DND-41 (cell line): ENCODE measurements around the gene DENND1A.

Experiments used
- ATAC-seq: fragments of 200-7000 bp; cut with Tn5 transposase; 3 replicates; pipeline ENCODE4 v1.9.1; 2021; ENCODE audit warnings: low read depth; ENCODE audit not compliant: insufficient read depth
- DNase-seq: peaks from one replicate; pipeline ENCODE4 v3.0.0-alpha.2; 2020
- H2AFZ ChIP-seq: 2 replicates; pipeline ENCODE4 v1.6.0; 2012; ENCODE audit warnings: low read depth, low read length
- H3K27ac ChIP-seq: 2 replicates; pipeline ENCODE4 v1.5.1; 2012; ENCODE audit warnings: low read length, inconsistent platforms
- H3K27me3 ChIP-seq: fragments of 200-600 bp; sonication (generic); 2 replicates; pipeline ENCODE4 v1.6.0; 2012; ENCODE audit warnings: low read length, mild to moderate bottlenecking, inconsistent platforms; ENCODE audit not compliant: insufficient read depth, poor library complexity
- H3K36me3 ChIP-seq: 2 replicates; pipeline ENCODE4 v1.5.1; 2012; ENCODE audit warnings: low read length, inconsistent platforms; ENCODE audit not compliant: insufficient read depth
- H3K4me1 ChIP-seq: 2 replicates; pipeline ENCODE4 v1.5.1; 2012; ENCODE audit warnings: mild to moderate bottlenecking, low read length; ENCODE audit not compliant: insufficient read depth
- H3K4me2 ChIP-seq: 2 replicates; pipeline ENCODE4 v1.6.0; 2012; ENCODE audit warnings: mild to moderate bottlenecking, moderate library complexity, low read length, inconsistent platforms; ENCODE audit not compliant: insufficient read depth
- H3K4me3 ChIP-seq, 2 experiments: fragments of 200-600 bp in 1 of 2; shearing (Covaris generic) in 1 of 2; 2 replicates each; pipeline ENCODE4 v1.5.1; 2012 to 2016; ENCODE audit warnings: inconsistent platforms in 2 of 2, low read length in 2 of 2, mild to moderate bottlenecking in 2 of 2, low read depth in 1 of 2, moderate library complexity in 1 of 2
- H3K79me2 ChIP-seq: 2 replicates; pipeline ENCODE4 v1.6.0; 2012; ENCODE audit warnings: low read length, inconsistent platforms; ENCODE audit not compliant: insufficient read depth
- H3K9ac ChIP-seq: 2 replicates; pipeline ENCODE4 v1.6.0; 2012; ENCODE audit warnings: low read depth, mild to moderate bottlenecking, inconsistent platforms, low read length, moderate library complexity
- H3K9me3 ChIP-seq: 2 replicates; pipeline ENCODE4 v1.5.1; 2012; ENCODE audit warnings: low read length, moderate library complexity, mild to moderate bottlenecking, inconsistent platforms; ENCODE audit not compliant: insufficient read depth, severe bottlenecking
- H4K20me1 ChIP-seq: 2 replicates; pipeline ENCODE4 v1.6.0; 2012; ENCODE audit warnings: low read length; ENCODE audit not compliant: insufficient read depth
- EZH2 ChIP-seq: IDR thresholded peaks from 3 replicates; pipeline ENCODE4 v1.6.1; 2012; ENCODE audit warnings: borderline replicate concordance, low read depth, mild to moderate bottlenecking, moderate library complexity, low read length, inconsistent platforms; ENCODE audit not compliant: severe bottlenecking
- TF ChIP-seq, protein P1 (sequence below): IDR thresholded peaks from 2 replicates; pipeline ENCODE4 v1.5.1; 2012; ENCODE audit warnings: borderline replicate concordance, low read length, moderate library complexity, mild to moderate bottlenecking; ENCODE audit not compliant: poor library complexity, severe bottlenecking; ENCODE audit errors: extremely low read depth

Gene DENND1A

GRCh38 chr9:123542435-123543225, 387.3 kb downstream of the DENND1A start:
- H3K4me1 ChIP-seq: no peaks in the 10 kb centered on the region
- no peak overlapping the region for H3K9ac ChIP-seq
- H3K79me2 ChIP-seq: no peaks in the 10 kb centered on the region
- no peak for TF ChIP-seq EZH2
- TF ChIP-seq, protein P1, sequence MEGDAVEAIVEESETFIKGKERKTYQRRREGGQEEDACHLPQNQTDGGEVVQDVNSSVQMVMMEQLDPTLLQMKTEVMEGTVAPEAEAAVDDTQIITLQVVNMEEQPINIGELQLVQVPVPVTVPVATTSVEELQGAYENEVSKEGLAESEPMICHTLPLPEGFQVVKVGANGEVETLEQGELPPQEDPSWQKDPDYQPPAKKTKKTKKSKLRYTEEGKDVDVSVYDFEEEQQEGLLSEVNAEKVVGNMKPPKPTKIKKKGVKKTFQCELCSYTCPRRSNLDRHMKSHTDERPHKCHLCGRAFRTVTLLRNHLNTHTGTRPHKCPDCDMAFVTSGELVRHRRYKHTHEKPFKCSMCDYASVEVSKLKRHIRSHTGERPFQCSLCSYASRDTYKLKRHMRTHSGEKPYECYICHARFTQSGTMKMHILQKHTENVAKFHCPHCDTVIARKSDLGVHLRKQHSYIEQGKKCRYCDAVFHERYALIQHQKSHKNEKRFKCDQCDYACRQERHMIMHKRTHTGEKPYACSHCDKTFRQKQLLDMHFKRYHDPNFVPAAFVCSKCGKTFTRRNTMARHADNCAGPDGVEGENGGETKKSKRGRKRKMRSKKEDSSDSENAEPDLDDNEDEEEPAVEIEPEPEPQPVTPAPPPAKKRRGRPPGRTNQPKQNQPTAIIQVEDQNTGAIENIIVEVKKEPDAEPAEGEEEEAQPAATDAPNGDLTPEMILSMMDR: no peak
- DNase-seq (no peak), ATAC-seq (no peak)
- H3K27me3 ChIP-seq: no peaks in the 10 kb centered on the region
- no peaks in the 10 kb centered on the region for H3K36me3 ChIP-seq
- no peak overlapping the region for H2AFZ ChIP-seq
- H4K20me1 ChIP-seq: no peaks in the 10 kb centered on the region
- H3K9me3 ChIP-seq: no peaks in the 10 kb centered on the region
- no peak overlapping the region for H3K27ac ChIP-seq
- H3K4me3 ChIP-seq: no peak overlapping the region
- H3K4me2 ChIP-seq: no peak overlapping the region

DNA sequence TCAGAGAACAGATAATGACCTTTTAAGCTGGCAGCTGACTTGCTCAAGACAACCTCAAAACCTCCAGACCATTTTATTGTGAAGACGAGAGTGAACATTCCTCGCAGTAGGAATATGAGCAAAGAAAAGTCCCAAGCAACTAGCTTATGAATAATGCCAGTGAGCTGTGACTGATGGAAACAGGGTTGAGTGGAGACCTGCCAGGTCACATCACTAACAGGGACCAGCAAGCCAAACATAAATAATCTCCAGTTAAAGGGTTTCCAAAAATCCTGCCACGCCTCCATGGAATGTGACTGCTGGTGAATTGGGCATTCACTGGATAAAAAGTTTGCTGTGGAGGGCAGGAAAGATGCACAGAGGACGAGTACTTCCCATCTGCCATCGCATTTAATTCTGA, 388.5 kb downstream of the DENND1A start:
- H4K20me1 ChIP-seq: no peaks in the 10 kb centered on the region
- H3K27ac ChIP-seq: no peak overlapping the region
- no peak overlapping the region for H3K9ac ChIP-seq
- H3K4me3 ChIP-seq: no peak overlapping the region
- ATAC-seq (no peak), DNase-seq (no peak)
- H3K9me3 ChIP-seq: no peaks in the 10 kb centered on the region
- H2AFZ ChIP-seq: no peak overlapping the region
- TF ChIP-seq EZH2: no peak
- TF ChIP-seq, protein P1: no peak
- no peaks in the 10 kb centered on the region for H3K27me3 ChIP-seq
- H3K4me2 ChIP-seq: no peak overlapping the region
- H3K36me3 ChIP-seq: no peaks in the 10 kb centered on the region
- peaks cover 6% of the 10 kb centered on the region for H3K4me1 ChIP-seq
- H3K79me2 ChIP-seq: no peaks in the 10 kb centered on the region

GRCh38 chr9:123540457-123540856, 389.5 kb downstream of the DENND1A start:
- H3K4me3 ChIP-seq: no peak overlapping the region
- H2AFZ ChIP-seq: no peak overlapping the region
- H3K9ac ChIP-seq: no peak overlapping the region
- no peaks in the 10 kb centered on the region for H3K79me2 ChIP-seq
- no peak for ATAC-seq
- no peak for DNase-seq
- peaks cover 6% of the 10 kb centered on the region for H3K4me1 ChIP-seq
- H3K9me3 ChIP-seq: no peaks in the 10 kb centered on the region
- H3K27ac ChIP-seq: no peak overlapping the region
- no peaks in the 10 kb centered on the region for H3K27me3 ChIP-seq
- TF ChIP-seq, protein P1: no peak
- TF ChIP-seq EZH2: no peak
- no peaks in the 10 kb centered on the region for H4K20me1 ChIP-seq
- no peaks in the 10 kb centered on the region for H3K36me3 ChIP-seq
- no peak overlapping the region for H3K4me2 ChIP-seq
